Trophoblast cell (in vitro differentiated cells and primary cell): ENCODE measurements around the gene DDRGK1.

Source experiments
- DNase-seq, 2 donors: peaks; one replicate each; pipeline ENCODE4 v3.0.0-alpha.2; 2016
- H2AFZ ChIP-seq: 2 replicates; pipeline ENCODE4 v1.6.1; 2013; ENCODE audit warnings: low read length, moderate library complexity, mild to moderate bottlenecking; ENCODE audit not compliant: insufficient read depth, poor library complexity
- H2AK5ac ChIP-seq: 2 replicates; pipeline ENCODE4 v1.6.1; 2013; ENCODE audit warnings: mild to moderate bottlenecking, low read length
- H2BK120ac ChIP-seq: 2 replicates; pipeline ENCODE4 v1.6.1; 2013; ENCODE audit warnings: low read length, mild to moderate bottlenecking, moderate library complexity; ENCODE audit not compliant: insufficient read depth, poor library complexity
- H2BK12ac ChIP-seq: 2 replicates; pipeline ENCODE4 v1.6.1; 2013; ENCODE audit warnings: mild to moderate bottlenecking, low read length, moderate library complexity
- H2BK5ac ChIP-seq: 2 replicates; pipeline ENCODE4 v1.6.1; 2013; ENCODE audit warnings: low read length, low read depth, moderate library complexity, mild to moderate bottlenecking; ENCODE audit not compliant: poor library complexity
- H3K14ac ChIP-seq: 2 replicates; pipeline ENCODE4 v1.6.1; 2013; ENCODE audit warnings: mild to moderate bottlenecking, low read length
- H3K18ac ChIP-seq: 2 replicates; pipeline ENCODE4 v1.6.1; 2013; ENCODE audit warnings: mild to moderate bottlenecking, low read length
- H3K23ac ChIP-seq: 2 replicates; pipeline ENCODE4 v1.6.1; 2013; ENCODE audit warnings: low read length
- H3K27ac ChIP-seq: 2 replicates; pipeline ENCODE4 v1.5.1; 2013; ENCODE audit warnings: low read depth, mild to moderate bottlenecking, inconsistent platforms, low read length, moderate library complexity
- H3K27me3 ChIP-seq: 2 replicates; pipeline ENCODE4 v1.6.1; 2013; ENCODE audit warnings: inconsistent platforms, mild to moderate bottlenecking, low read length, moderate library complexity; ENCODE audit not compliant: insufficient read depth
- H3K36me3 ChIP-seq, 2 experiments: 1 replicate in 1 of 2; 2 replicates in 1 of 2; pipeline ENCODE4 v1.6.1; 2013; ENCODE audit warnings: low read length in 2 of 2, mild to moderate bottlenecking in 2 of 2, moderate library complexity in 1 of 2; ENCODE audit not compliant: insufficient read depth in 2 of 2, control insufficient read depth in 1 of 2
- H3K4ac ChIP-seq: 2 replicates; pipeline ENCODE4 v1.6.1; 2013; ENCODE audit warnings: low read depth, mild to moderate bottlenecking, low read length, moderate library complexity
- H3K4me1 ChIP-seq, 2 experiments: 1 replicate in 1 of 2; 2 replicates in 1 of 2; pipeline ENCODE4 v1.6.1; 2013; ENCODE audit warnings: low read length in 2 of 2, mild to moderate bottlenecking in 2 of 2, moderate library complexity in 1 of 2; ENCODE audit not compliant: insufficient read depth in 2 of 2, control insufficient read depth in 1 of 2
- H3K4me2 ChIP-seq: 2 replicates; pipeline ENCODE4 v1.6.1; 2013; ENCODE audit warnings: inconsistent platforms, mild to moderate bottlenecking, low read length, moderate library complexity
- H3K4me3 ChIP-seq: 2 replicates; pipeline ENCODE4 v1.5.1; 2013; ENCODE audit warnings: mild to moderate bottlenecking, low read depth, low read length, inconsistent platforms
- H3K79me1 ChIP-seq: one replicate; pipeline ENCODE4 v1.6.1; 2013; ENCODE audit warnings: low read length
- H3K79me2 ChIP-seq: 2 replicates; pipeline ENCODE4 v1.6.1; 2013; ENCODE audit warnings: low read length, mild to moderate bottlenecking; ENCODE audit not compliant: control insufficient read depth, insufficient read depth, poor library complexity
- H3K9ac ChIP-seq: 2 replicates; pipeline ENCODE4 v1.6.1; 2013; ENCODE audit warnings: mild to moderate bottlenecking, low read length
- H3K9me3 ChIP-seq: 2 replicates; pipeline ENCODE4 v1.6.1; 2013; ENCODE audit warnings: low read depth, mild to moderate bottlenecking, control low read depth, inconsistent platforms, low read length; ENCODE audit not compliant: insufficient read depth
- H4K12ac ChIP-seq: 2 replicates; pipeline ENCODE4 v1.6.1; 2013; ENCODE audit warnings: low read depth, mild to moderate bottlenecking, low read length, moderate library complexity
- H4K8ac ChIP-seq: 2 replicates; pipeline ENCODE4 v1.6.1; 2013; ENCODE audit warnings: low read depth, mild to moderate bottlenecking, low read length, moderate library complexity
- H4K91ac ChIP-seq: one replicate; pipeline ENCODE4 v1.6.1; 2013; ENCODE audit warnings: low read depth, mild to moderate bottlenecking, low read length, moderate library complexity
- WGBS: extraction: QIAGEN DNeasy Blood & Tissue Kit; methylation state at CpG from one replicate; pipeline ENCODE4 v1.1.7; 2013; ENCODE audit warnings: missing lambda C conversion rate; ENCODE audit not compliant: insufficient read length, insufficient coverage; ENCODE audit errors: extremely low coverage; 5-methylcytosine and 5-hydroxymethylcytosine counted together

DDRGK1 gene

DNA sequence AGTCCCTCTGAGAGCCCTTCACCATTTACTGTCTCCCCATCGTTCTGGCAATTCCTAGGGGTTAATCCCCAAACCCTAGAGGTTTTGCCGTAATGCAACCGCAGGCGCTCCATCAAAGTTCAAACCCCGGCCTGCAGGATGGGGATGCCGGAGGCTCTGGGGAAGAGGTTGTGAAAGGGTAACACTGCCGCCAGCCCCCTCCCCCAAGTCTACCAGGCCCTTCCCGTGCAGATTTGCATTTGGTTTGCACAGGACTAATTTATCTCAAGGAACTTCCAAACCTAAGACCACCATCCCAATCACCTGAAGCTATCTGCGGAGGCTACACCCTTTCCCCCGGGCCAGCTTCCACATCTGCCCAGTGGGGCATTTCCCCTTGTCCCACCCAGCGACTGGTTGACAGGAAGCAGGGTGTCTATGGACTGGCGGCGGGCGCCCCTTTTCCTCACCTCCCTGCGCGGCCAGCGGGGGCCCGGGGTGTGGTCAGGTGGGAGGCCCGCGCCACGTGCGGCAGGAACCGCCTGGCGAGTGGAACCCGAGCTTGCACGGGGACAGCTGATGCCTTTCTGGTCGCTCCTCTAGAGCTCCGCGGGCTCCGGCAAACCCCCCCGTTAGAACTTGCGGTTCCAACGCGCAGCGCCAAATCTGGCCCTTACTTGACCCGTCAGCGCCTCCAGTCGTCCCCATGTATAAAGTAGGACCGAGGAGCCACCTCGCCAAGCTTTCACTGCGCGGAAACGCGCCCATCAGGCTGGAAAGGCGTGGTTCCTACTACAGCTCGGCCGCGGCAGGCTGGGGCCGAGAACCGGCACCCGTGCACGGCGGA is 43.9 kb upstream of the DDRGK1 start:
- peaks cover 0 to 7% of the 10 kb centered on the region in 2 experiments for H3K4me1 ChIP-seq
- H3K79me2 ChIP-seq = no peaks in the 10 kb centered on the region
- H4K8ac ChIP-seq = no peak overlapping the region
- H2BK120ac ChIP-seq = no peak overlapping the region
- no peak overlapping the region for H3K18ac ChIP-seq
- no peak overlapping the region for H4K91ac ChIP-seq
- no peak overlapping the region for H3K23ac ChIP-seq
- WGBS = no CpG with 5 or more reads among the region's 53 CpGs
- H3K9ac ChIP-seq = no peak overlapping the region
- H3K27me3 ChIP-seq = peaks cover 15% of the 10 kb centered on the region
- no peak overlapping the region for H3K4me3 ChIP-seq
- H2AFZ ChIP-seq = no peak overlapping the region
- no peak overlapping the region for H2BK5ac ChIP-seq
- no peak overlapping the region for H3K27ac ChIP-seq
- H3K14ac ChIP-seq = no peak overlapping the region
- H3K4me2 ChIP-seq = peak overlapping the region; percentile 54
- no peak overlapping the region for H2AK5ac ChIP-seq
- no peaks in the 10 kb centered on the region for H3K9me3 ChIP-seq
- H4K12ac ChIP-seq = no peak overlapping the region
- H3K36me3 ChIP-seq = peaks cover 9 to 10% of the 10 kb centered on the region in 2 experiments
- DNase-seq = peak; percentile 32 to 60
- H2BK12ac ChIP-seq = no peak overlapping the region
- no peaks in the 10 kb centered on the region for H3K79me1 ChIP-seq
- no peak overlapping the region for H3K4ac ChIP-seq

DNA sequence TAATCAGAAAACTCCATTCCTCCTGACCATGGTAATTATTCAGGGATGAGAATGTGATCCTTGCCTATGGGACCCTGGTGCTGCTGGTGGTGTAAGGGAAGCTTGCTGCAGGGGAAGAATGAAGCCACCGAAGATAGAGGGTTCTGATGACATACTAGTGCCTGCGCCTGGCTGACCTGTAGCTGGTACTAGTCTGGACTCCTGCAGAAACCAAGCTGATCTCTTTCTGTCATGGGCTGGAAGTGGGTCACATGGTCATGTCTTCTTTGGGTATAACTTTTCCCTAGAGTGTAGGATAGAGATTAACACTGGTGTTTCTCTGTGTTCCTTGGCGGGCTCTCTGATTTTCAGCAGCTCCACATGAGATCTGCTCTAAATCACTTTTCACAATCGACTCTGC is 43.2 kb upstream of the DDRGK1 start:
- WGBS = no CpG with 5 or more reads among the region's 4 CpGs
- no peaks in the 10 kb centered on the region for H3K79me2 ChIP-seq
- no peak overlapping the region for H2BK120ac ChIP-seq
- DNase-seq = peak; percentile 72 to 78
- no peak overlapping the region for H2AFZ ChIP-seq
- H4K91ac ChIP-seq = no peak overlapping the region
- no peak overlapping the region for H3K27ac ChIP-seq
- H4K12ac ChIP-seq = no peak overlapping the region
- H3K4ac ChIP-seq = no peak overlapping the region
- no peaks in the 10 kb centered on the region for H3K9me3 ChIP-seq
- peaks cover 15% of the 10 kb centered on the region for H3K27me3 ChIP-seq
- H4K8ac ChIP-seq = no peak overlapping the region
- H3K4me2 ChIP-seq = no peak overlapping the region
- H2BK5ac ChIP-seq = no peak overlapping the region
- H3K79me1 ChIP-seq = no peaks in the 10 kb centered on the region
- H3K4me3 ChIP-seq = no peak overlapping the region
- H3K36me3 ChIP-seq = peaks cover 7% of the 10 kb centered on the region in 2 experiments
- no peak overlapping the region for H2BK12ac ChIP-seq
- H3K14ac ChIP-seq = no peak overlapping the region
- H3K9ac ChIP-seq = no peak overlapping the region
- H3K4me1 ChIP-seq = peaks cover 0 to 7% of the 10 kb centered on the region in 2 experiments
- H3K23ac ChIP-seq = no peak overlapping the region
- H3K18ac ChIP-seq = no peak overlapping the region
- no peak overlapping the region for H2AK5ac ChIP-seq

DNA sequence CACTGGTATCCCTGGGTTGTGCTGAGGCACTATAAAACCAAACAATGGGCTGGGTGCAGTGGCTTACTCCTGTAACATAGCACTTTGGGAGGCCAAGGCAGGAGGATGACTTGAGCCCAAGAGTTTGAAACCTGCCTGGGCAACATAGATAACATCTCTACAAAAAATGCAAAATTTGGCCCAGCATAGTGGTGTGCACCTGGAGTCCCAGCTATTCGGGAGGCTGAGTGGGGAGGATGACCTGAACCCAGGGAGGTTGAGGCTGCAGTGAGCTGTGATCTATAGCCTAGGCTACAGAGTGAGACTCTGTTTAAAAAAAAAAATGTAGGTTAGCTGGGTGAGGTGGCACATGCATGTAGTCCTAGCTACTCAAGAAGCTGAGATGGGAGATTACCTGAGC is 42.2 kb upstream of the DDRGK1 start:
- H3K18ac ChIP-seq = no peak overlapping the region
- H3K4ac ChIP-seq = no peak overlapping the region
- no peak overlapping the region for H3K23ac ChIP-seq
- H3K27ac ChIP-seq = no peak overlapping the region
- H3K36me3 ChIP-seq = peaks cover 2% of the 10 kb centered on the region in 2 experiments
- no peak overlapping the region for H2BK120ac ChIP-seq
- no peak overlapping the region for H4K12ac ChIP-seq
- WGBS = no CpG with 5 or more reads among the region's 1 CpG
- H3K9me3 ChIP-seq = no peaks in the 10 kb centered on the region
- H2AFZ ChIP-seq = no peak overlapping the region
- no peak overlapping the region for H2BK12ac ChIP-seq
- no peaks in the 10 kb centered on the region for H3K79me1 ChIP-seq
- no peak overlapping the region for H2BK5ac ChIP-seq
- no peak overlapping the region for H3K14ac ChIP-seq
- peaks cover 0 to 7% of the 10 kb centered on the region in 2 experiments for H3K4me1 ChIP-seq
- DNase-seq = peak in 1 of 2 donors; percentile 63
- H3K9ac ChIP-seq = no peak overlapping the region
- H3K27me3 ChIP-seq = peaks cover 15% of the 10 kb centered on the region
- H4K91ac ChIP-seq = no peak overlapping the region
- H3K4me2 ChIP-seq = no peak overlapping the region
- no peak overlapping the region for H2AK5ac ChIP-seq
- H3K79me2 ChIP-seq = no peaks in the 10 kb centered on the region
- no peak overlapping the region for H4K8ac ChIP-seq
- no peak overlapping the region for H3K4me3 ChIP-seq

DNA sequence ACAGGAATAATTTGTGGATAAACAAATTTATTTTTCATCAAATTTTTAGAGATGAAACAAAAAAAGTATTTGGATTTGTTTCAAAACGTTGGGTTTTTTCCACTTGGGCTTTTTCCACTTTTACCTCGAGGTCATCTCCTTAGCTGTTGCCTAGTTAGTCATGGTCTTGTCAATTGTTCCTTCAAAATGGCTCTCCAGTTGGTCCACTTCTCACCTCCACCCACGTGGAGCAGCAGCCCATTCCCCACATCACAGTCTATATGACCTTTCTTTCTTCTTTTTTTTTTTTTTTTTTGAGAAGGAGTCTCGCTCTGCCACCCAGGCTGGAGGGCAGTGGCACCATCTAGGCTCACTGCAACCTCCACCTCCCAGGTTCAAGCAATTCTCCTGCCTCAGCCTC is 41.2 kb upstream of the DDRGK1 start:
- Histone ChIP-seq H3K9ac (no peak overlapping the region), H3K4ac (no peak overlapping the region), H3K27ac (no peak overlapping the region), H3K23ac (no peak overlapping the region), H4K8ac (no peak overlapping the region), H2AK5ac (no peak overlapping the region), H3K4me1 (peaks cover 0 to 7% of the 10 kb centered on the region in 2 experiments), H3K14ac (no peak overlapping the region), H3K4me3 (no peak overlapping the region), H2BK12ac (no peak overlapping the region), H3K36me3 (peaks cover under 1 to 2% of the 10 kb centered on the region in 2 experiments), H3K18ac (no peak overlapping the region), H2AFZ (no peak overlapping the region), H2BK120ac (no peak overlapping the region), H4K12ac (no peak overlapping the region), H3K79me2 (no peaks in the 10 kb centered on the region), H4K91ac (no peak overlapping the region), H3K79me1 (no peaks in the 10 kb centered on the region), H3K9me3 (no peaks in the 10 kb centered on the region), H2BK5ac (no peak overlapping the region), H3K27me3 (peaks cover 15% of the 10 kb centered on the region), H3K4me2 (no peak overlapping the region)
- WGBS = no CpG with 5 or more reads among the region's 4 CpGs
- no peak for DNase-seq
